HG03039 (cell line): ENCODE measurements around the gene CYP8B1.

Experiments
- ATAC-seq: cut with Tn5 transposase; IDR thresholded peaks from one replicate; pipeline ENCODE4 v1.9.1; 2021; ENCODE audit warnings: mild to moderate bottlenecking, moderate library complexity; ENCODE audit not compliant: unreplicated experiment

CYP8B1 gene

GRCh38 chr3:42827654-42828053 lies 48.0 kb downstream of the CYP8B1 start:
- ATAC-seq: no peak

GRCh38 chr3:42827023-42827422 lies 48.7 kb downstream of the CYP8B1 start:
- no peak for ATAC-seq

- no peak for ATAC-seq
These were observed 49.5 kb downstream of the CYP8B1 start for GRCh38 chr3:42826141-42826540.

- no peak for ATAC-seq
These were observed 52.3 kb downstream of the CYP8B1 start for GRCh38 chr3:42823351-42823750.

- ATAC-seq: no peak
These were observed 52.9 kb downstream of the CYP8B1 start for GRCh38 chr3:42822828-42823227.
